Body of pancreas (tissue), 4 donors: ENCODE measurements around the gene PAPOLA.
A peak's percentile ranks its signal among the peaks of the same experiment; 100 is the strongest.

ENCODE experiments used
- CTCF ChIP-seq, 7 experiments: fragments of 450-650 bp in 4 of 7; fragments of 200-600 bp in 3 of 7; sonication (generic) in 3 of 7; IDR thresholded peaks; one replicate each; pipeline ENCODE4 v1.5.1; 2016 to 2019; ENCODE audit warnings: antibody characterized with exemption in 7 of 7
- POLR2A ChIP-seq, 3 donors: fragments of 450-650 bp; IDR thresholded peaks; one replicate each; pipeline ENCODE4 v1.6.1; 2016; ENCODE audit warnings: antibody characterized with exemption in 3 of 3, mild to moderate bottlenecking in 2 of 3

GRCh38 chr14:96502621-96503305 lies 581 bp downstream of the PAPOLA start:
- TF ChIP-seq CTCF (IDR thresholded peaks at IDR 0.05) (no peak), POLR2A (IDR thresholded peaks at IDR 0.05) (peak in 1 of 3 donors; percentile 32)
